T-helper 1 cell treated with Interleukin-12 subunit alpha and Interleukin-12 subunit beta and Interleukin-4 antibody, amounts not matched to agents 30 ng/mL and 1 ng/mL, for 36 hours (primary cell): ENCODE results near the gene SMURF2. TPM values are rescaled to one million over a fixed set of nuclear protein-coding genes. Genes with fewer than 3 reads are reported as not detected.
"Not testable (repeated sequence)": the region's sequence is repeated elsewhere in the genome, so short reads cannot be mapped to it uniquely, and the experiment has no call there.

ENCODE experiments used
- intact Hi-C: fragments of 100-400 bp; cut with micrococcal nuclease; formaldehyde crosslinking; loops from one replicate; pipeline ENCODE4 v1.15.1; 2024
- total RNA-seq: library from RNA; stranded (reverse); gene quantifications from 2 replicates; pipeline ENCODE4 v1.2.3, GENCODE V29; 2022

Gene SMURF2
- total RNA-seq, 1 donor from 2014 or later: 16.8 TPM

DNA sequence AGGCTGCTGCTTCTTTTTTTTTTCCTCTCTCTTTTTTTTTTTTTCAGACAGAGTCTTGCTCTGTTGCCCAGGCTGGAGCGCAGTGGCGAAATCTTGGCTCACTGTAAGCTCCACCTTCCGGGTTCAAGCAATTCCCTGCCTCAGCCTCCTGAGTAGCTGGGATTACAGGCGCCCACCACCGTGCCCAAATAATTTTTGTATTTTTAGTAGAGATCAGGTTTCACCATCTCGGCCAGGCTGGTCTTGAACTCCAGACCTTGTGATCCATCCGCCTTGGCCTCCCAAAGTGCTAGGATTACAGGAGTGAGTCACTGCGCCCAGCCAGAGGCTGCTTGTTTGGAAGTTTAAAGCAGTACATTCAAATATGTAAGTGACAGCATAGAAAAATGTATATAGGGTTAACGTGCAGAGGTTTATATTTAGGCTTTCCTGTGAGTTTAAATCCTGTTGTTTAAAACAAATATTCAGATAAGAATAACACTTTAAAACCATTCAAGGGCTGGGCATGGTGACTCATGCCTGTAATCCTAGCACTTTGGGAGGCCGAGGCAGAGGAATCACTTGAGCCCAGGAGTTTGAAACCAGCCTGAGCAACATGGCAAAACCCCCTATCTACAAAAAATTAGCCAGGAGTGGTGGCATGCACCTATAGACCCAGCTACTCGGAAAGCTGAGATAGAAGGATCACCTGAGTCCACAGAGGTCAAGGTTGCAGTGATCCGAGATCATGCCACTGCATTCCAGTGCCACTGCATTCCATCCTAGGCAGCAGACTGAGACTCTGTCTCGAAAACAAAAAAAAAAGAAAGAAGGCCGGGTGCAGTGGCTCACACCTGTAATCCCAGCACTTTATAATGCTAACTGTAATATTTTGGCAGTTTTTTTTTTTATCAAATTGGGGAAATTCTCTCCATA lies 6.0 kb upstream of the SMURF2 start:
- intact Hi-C loops: not testable (repeated sequence)

DNA sequence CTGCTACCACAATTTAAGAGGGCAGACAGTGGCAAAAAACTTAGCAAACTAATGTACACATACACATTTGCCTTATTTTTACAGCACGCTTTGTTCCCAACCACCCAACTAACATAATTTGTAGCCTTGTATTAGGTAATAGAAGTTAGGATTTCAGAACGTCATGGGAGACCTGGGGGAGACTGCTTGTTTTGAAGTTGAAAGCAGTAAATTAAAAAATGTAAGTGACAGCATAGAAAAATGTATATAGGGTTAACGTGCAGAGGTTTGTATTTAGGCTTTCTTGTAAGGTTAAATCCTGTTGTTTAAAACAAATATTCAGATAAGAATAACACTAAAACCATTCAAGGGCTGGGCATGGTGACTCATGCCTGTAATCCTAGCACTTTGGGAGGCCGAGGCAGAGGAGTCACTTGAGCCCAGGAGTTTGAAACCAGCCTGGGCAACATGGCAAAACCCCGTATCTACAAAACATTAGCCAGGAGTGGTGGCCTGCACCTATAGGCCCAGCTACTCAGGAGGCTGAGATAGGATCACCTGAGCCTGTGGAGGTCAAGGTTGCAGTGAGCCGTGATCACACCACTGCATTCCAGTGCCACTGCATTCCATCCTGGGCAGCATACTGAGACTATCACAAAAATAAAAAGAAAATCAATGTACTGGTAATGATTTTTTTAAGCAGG lies 2.3 kb upstream of the SMURF2 start:
- intact Hi-C loops: loop anchor here (5.0 kb wide), 2 partner anchors 73 to 313 kb away; no protein-coding TSS in a partner anchor

DNA sequence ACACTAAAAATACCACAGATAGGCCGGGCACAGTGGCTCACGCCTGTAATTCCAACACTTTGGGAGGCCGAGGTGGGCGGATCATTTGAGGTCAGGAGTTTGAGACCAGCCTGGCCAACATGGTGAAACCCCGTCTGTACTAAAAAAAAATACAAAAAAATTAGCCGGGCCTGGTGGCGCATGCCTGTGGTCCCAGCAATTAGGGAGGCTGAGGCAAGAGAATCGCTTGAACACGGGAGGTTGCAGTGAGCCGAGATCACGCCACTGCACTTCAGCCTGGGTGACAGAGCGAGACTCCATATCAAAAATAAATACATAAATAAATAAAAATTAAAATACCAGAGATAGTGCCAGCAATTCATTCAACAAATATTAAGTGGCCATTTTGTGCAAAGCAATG lies 1.7 kb upstream of the SMURF2 start:
- intact Hi-C loops: loop anchor here (2.0 to 5.0 kb wide), 3 partner anchors 45 to 313 kb away; no protein-coding TSS in a partner anchor

DNA sequence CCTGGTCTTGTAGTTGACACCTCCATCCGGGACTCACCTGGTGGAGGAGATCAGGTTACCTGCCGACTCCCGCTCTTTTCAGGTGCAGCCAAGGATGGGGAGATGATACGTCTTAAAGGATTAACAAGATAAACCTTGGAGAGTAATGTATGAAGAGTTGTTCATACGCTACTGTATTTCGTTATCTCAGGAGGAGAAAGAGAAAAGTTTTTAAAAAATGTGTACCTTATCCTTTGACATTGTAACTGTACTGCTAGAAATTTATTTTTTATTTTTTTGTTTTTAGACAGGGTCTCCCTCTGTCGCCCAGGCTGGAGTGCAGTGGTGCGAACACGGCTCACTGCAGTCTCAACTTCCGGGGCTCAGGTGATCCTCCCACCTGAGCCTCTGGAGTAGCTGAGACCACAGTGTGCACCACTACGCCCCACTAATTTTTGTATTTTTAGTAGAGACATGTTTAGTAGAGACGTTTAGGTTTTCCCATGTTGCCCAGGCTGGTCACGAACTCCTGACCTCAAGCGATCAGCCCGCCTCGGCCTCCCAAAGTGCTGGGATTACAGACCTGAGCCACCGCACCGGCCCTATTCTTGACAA lies 764 bp upstream of the SMURF2 start:
- intact Hi-C loops: loop anchor here (1.0 to 5.0 kb wide), 4 partner anchors 46 to 314 kb away; partner anchors contain the start of genes CEP95 and DDX5

DNA sequence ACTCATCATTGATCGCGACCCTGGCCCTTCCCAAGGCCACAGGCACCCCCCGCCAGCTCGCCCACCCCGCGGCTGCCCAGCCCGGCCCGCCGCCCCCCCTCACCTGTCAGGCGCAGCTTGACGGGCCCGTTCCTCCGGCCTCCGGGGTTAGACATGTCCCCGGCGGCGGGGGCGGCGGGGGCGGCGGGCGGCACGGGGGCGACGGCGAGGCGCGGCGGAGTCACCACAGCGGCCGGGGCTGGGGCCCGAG lies 456 bp downstream of the SMURF2 start:
- intact Hi-C loops: loop anchor here (2.0 to 5.0 kb wide), 3 partner anchors 76 to 316 kb away; no protein-coding TSS in a partner anchor

DNA sequence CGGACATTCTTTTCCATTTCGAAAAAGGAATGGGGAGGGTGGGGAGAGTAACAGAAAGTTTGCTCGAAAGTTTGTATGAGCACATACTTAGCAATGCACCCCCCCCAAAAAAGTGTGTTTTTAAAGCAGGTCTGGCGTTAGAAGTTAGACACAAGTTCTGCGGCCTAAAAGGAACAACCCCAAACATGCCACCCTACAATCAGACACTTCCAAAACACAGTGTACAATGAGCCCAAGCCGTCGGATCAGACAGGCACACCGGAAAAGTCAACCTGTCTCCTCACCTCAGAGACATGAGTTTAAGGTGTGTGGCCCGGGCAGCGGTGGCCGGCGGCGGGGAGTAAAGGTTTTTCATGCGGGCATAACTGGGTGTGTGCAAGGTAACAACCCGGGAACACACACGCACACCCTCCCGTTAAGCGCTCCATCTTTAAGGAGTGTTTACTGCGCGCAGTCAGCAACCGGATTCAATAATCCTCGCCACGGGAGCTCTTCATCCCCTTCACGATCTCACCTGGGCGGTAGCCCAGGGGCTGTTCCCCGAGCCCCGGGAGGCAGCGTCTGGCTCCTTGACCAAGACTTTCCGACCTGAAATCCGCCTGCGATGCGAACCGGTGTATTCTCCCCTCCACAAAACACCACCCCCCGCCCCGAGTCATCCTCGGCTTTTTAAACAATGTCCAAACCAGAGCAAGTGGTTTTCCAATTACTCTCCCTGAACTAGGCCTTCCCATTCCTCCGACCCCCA lies 955 bp downstream of the SMURF2 start:
- intact Hi-C loops: loop anchor here (2.0 to 5.0 kb wide), 3 partner anchors 76 to 316 kb away; no protein-coding TSS in a partner anchor

DNA sequence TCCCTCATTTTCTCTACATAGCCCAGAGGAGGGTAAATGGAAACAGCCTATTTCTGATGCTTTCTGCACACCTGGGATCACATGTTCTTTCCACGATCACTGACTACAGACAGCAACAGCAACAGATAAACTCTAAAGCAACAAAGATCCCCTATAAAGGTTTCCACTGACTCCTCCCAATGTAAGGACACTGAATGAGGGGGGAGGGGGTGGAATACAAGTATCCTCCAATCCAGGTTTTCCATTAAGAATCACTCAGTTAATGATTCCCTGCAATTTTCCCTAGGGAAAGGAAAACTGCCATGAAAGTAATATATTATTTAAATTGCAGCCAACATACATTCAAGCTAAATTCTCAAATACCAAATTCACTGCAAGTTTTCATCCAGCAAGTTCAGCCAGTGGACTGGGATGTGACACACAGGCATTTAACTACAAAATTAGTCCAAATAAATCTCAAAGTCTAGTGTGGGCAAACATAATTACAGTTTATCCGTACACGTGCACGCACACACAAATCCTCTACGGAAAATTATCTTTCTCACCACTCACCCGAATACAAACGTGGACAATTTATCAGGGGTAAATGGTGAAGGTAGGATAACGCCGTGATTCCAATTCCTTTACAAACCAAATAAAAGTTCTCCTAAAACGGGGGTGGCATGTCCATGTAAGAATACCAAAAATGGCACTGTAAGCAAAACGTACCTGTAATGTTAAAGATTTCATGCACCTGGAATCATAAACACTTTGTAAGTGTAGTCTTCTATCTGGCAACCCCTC lies 1.7 kb downstream of the SMURF2 start:
- intact Hi-C loops: loop anchor here (2.0 to 5.0 kb wide), 3 partner anchors 77 to 317 kb away; no protein-coding TSS in a partner anchor

DNA sequence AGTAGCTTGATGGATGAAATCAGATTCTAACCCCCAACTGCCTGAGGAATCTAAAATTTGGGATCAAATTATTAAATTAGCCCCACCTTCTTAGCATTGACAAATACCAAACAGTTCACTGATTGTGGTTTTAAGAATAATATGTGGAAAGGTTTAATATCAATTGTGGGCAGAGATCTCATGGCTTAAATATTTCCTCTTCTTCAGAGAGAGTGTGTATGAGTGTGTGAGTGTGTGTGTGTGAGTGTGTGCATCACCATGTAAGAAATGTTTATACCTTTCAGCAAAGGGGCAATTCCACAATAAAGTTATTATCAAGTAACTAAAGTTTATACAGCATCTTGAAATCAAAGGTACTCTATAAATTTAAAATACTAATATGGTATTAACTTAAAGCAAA lies 3.2 kb downstream of the SMURF2 start:
- intact Hi-C loops: no loop called here

DNA sequence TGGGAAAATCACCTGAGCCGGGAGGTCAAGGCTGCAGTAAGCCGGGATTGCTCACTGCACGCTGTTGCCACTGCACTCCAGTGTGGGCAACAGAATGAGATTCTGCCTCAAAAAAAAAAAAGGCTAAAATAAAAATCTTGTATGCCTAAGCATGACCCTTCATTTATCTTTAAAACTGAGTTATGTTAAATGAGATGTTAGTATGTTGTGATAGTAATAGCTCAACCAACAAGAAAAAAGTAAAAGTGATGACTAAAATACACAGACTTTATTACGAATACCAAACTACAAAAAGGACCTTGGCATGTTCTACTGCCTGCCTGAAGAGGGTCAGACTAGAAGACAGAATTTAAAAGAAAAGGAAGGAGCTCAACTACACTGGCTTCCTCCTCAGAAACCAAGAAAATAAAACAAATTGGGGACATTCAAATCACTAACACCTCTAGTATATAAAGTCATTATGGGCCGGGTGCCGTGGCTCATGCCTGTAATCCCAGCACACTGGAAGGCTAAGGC lies 4.4 kb downstream of the SMURF2 start:
- intact Hi-C loops: no loop called here

DNA sequence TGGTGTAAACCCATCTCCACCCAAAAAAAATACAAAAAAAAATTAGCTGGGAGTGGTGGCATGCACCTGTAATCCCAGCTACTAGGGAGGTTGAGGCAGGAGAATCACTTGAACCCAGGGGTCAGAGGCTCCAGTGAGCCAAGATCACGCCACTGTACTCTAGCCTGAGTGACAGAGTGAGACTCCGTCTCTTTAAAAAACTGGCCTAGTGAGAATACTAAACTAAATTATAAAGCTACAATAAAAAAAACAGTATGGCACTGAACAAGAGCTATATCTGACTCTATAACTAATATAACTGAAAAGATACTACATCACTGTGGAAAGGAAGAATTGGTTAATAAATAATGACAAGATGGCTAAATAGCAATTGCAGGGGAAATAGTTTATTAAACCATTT lies 6.4 kb downstream of the SMURF2 start:
- intact Hi-C loops: no loop called here

DNA sequence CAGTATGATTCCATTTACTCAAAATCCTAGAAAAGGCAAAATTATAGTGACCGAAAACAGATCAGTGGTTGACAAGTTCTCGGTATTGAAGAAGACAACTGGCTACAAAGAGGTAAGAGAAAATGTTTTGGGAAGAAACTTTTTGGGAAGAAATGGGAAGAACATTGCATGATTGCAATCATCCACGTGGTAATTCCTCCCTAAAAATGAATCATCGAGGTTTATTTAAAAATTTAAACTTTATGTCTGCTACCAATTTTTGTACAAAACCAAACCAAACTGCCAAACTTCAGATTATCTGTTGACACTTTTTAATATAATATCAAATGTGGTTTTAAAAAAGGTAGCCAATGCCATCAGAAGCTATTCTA lies 8.1 kb downstream of the SMURF2 start:
- intact Hi-C loops: no loop called here

DNA sequence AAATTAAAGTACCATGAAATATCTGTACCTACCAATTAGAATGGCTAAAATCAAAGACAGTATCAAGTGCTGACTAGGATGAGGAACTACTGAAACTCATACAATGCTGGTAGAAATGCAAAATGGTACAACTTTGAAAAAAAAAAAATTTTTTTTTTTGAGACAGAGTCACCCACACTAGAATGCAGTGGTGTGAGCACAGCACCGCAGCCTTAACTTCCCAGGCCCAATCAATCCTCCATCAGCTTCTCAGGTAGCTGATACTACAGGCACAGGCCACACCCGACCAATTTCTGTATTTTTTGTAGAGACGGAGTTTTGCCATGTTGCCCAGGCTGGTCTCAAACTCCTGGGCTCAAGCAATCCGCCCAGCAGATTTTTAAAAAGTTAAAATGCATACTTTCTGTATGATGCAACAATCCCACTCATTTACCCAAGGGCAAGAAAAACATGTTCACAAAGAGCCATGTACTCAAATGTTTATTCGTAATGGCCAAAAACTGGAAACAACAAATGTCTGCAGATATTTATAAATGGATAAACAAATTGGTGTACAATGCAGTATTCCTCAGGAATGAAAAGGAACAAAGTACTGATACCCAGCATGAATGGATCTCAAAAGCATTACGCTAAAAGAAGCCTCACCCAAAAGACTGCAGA lies 8.7 kb downstream of the SMURF2 start:
- intact Hi-C loops: no loop called here

DNA sequence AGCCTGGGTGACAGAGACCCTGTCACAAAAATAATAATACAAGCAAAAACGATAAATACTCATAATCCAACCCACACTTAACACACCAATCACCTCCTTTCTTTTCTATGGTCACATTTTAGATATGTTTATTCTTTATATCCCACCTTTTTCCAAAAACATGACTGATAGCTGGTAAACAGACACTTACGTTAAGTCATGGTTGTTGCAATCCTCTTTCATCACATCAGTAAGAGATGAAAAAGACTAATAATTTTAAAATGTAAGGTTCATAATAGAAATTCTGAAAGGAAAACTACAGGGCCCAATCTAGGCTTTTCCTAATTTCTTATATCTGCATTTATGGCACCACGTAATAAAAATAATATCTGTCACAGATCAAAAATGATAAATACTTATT lies 10.2 kb downstream of the SMURF2 start:
- intact Hi-C loops: no loop called here

DNA sequence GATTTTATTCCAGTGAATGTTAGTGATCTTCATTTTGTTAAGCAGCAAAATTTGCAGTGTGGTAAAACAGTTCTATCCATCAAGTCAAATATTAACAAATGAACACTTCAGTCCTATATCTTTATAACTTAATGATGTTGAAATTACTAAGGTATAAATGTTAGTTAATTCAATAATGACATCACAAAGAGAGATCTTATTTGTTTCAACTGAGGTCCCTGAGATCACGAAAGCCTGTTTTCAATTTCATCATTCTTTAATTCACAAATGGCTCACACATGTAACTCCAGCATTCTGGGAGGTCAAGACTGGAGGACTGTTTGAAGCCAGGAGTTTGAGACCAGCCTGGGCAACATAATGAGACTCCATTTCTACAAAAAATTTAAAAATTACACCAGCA lies 13.9 kb downstream of the SMURF2 start:
- intact Hi-C loops: loop anchor here (2.0 kb wide), 2 partner anchors 75 to 113 kb away; no protein-coding TSS in a partner anchor

DNA sequence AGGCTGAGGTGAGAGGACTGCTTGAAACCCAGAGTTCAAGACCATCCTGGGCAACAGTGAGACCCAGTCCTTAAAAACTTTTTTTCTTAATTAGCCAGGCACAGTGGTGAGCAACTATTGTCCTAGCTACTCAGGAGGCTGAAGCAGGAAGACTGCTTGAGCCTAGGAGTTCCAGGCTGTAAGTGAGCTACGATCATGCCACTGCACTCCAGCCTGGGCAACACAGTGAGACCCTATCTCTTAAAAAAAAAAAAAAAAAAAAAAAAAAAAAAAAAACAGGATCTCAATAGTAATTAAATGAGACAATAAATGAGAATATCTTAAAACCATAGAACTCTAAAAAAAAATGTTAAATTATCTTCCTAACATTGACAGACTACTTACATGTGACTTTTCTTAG lies 14.3 kb downstream of the SMURF2 start:
- intact Hi-C loops: loop anchor here (2.0 kb wide), 2 partner anchors 75 to 113 kb away; no protein-coding TSS in a partner anchor

DNA sequence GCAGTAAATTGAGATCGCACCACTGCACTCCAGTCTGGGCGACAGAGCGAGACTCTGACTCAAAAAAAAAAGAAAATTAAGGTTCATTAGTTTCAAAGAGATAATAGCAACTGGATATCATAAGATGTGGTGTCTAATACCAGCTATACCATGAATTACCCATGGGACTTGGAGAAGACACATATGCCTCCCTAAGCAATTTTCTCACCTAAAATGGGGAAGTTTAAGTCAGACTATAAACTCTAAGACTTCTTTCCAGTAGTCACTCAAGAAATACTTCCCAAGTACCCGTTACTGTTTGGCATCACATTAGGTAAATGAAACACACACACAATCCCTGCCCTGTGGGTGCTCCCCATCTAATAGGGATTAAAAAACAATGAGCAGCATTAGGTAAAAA lies 22.6 kb downstream of the SMURF2 start:
- intact Hi-C loops: no loop called here

DNA sequence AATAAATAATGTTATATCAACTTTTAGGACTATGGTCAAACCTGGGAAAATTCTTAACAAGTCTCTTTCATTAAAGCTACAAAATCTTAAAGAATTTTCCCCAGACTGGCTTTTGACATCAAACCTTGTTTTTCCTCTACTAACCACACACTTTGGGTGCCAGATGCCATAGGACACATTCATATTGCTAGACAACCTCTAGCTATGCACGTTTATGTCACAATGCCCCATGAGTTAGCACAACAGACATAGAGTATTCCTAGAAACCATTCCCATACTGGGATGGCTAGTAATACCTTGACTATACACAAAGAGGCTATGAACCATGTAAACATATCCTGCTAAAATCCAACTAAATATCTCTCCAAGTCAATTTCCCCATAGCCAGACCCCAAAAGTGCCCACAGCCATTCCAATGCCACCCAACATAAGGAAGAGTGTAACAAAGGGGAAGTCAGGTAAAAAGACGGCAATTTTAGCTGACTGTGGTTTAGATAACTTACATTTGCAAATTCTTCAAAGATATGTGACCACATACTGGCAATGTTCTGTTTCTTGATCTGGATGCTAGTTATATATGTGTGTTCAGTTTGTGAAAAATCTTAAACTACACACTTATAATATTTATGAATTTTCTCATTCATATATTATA lies 23.4 kb downstream of the SMURF2 start:
- intact Hi-C loops: no loop called here

DNA sequence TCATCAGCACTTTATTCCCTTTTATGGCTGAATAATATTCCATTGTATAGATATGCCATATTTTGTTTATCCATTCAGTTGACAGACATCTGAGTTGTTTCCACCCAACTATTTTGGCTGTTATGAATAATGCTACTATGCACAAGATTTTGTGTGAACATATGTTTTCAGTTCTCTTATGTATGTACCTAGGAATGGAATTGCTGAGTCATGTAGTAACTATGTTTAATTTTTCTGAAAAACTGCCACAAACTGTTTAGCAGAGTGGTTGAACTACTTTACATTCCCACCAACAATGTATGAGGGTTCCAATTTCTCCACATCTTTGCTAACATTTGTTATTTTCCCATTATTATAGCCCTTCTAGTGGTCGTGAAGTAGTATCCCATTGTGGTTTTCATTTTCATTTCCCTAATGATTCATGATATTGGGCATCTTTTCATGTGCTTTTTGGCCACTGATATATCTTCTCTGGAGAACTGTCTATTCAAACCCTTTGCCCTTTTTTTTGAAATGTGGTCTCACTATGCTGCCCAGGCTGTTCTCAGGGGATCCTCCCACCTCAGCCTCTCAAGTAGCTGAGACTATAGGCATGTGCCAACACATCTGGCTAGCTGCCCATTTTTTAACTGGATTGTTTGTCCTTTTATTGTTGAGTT lies 26.3 kb downstream of the SMURF2 start:
- intact Hi-C loops: loop anchor here (1.0 kb wide), 1 partner anchor 7 kb away; no protein-coding TSS in a partner anchor
